IMR-90 (cell line): Measurements from ENCODE around the gene C1QTNF1.
"Not testable (repeated sequence)": the region's sequence is repeated elsewhere in the genome, so short reads cannot be mapped to it uniquely, and the experiment has no call there.

ENCODE experiments used
- CEBPB ChIP-seq: IDR thresholded peaks from 2 replicates; pipeline ENCODE4 v1.6.1; 2012; ENCODE audit warnings: low read depth, low read length, improper control_type of control experiment
- MAFK ChIP-seq: IDR thresholded peaks from 2 replicates; pipeline ENCODE4 v1.6.1; 2012; ENCODE audit warnings: low read depth, low read length, improper control_type of control experiment
- POLR2A ChIP-seq: IDR thresholded peaks from 2 replicates; pipeline ENCODE4 v1.6.1; 2012; ENCODE audit warnings: mild to moderate bottlenecking, low read depth, low read length
- RCOR1 ChIP-seq: IDR thresholded peaks from 2 replicates; pipeline ENCODE4 v1.6.1; 2012; ENCODE audit warnings: mild to moderate bottlenecking, low read length, improper control_type of control experiment; ENCODE audit not compliant: insufficient replicate concordance
- RFX5 ChIP-seq: IDR thresholded peaks from 2 replicates; pipeline ENCODE4 v1.8.0; 2012; ENCODE audit warnings: low read depth, mild to moderate bottlenecking, low read length, moderate library complexity
- USF2 ChIP-seq: fragments of 150-350 bp; IDR thresholded peaks from 2 replicates; pipeline ENCODE4 v1.6.1; 2017; ENCODE audit warnings: mild to moderate bottlenecking, antibody characterized with exemption, low read length, low read depth
- TF ChIP-seq, protein P1 (sequence below): conservative IDR thresholded peaks from 2 replicates; pipeline ENCODE4 v1.5.1; 2012; ENCODE audit warnings: mild to moderate bottlenecking, low read depth, low read length, improper control_type of control experiment

GRCh38 chr17:79074121-79074648 lies 50.2 kb downstream of the C1QTNF1 start:
- TF ChIP-seq RCOR1, POLR2A, MAFK, USF2, RFX5: not testable (repeated sequence)
- TF ChIP-seq CEBPB: peak; percentile 83
- TF ChIP-seq, protein P1, sequence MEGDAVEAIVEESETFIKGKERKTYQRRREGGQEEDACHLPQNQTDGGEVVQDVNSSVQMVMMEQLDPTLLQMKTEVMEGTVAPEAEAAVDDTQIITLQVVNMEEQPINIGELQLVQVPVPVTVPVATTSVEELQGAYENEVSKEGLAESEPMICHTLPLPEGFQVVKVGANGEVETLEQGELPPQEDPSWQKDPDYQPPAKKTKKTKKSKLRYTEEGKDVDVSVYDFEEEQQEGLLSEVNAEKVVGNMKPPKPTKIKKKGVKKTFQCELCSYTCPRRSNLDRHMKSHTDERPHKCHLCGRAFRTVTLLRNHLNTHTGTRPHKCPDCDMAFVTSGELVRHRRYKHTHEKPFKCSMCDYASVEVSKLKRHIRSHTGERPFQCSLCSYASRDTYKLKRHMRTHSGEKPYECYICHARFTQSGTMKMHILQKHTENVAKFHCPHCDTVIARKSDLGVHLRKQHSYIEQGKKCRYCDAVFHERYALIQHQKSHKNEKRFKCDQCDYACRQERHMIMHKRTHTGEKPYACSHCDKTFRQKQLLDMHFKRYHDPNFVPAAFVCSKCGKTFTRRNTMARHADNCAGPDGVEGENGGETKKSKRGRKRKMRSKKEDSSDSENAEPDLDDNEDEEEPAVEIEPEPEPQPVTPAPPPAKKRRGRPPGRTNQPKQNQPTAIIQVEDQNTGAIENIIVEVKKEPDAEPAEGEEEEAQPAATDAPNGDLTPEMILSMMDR: not testable (repeated sequence)
